ENCODE data around the gene C3. TPM values are rescaled to one million over a fixed set of nuclear protein-coding genes. Genes with fewer than 3 reads are reported as not detected.

The C3 gene
- total and polyA plus RNA-seq, 2 donors from 2014 or later = 452 to 3,831 TPM

DNA sequence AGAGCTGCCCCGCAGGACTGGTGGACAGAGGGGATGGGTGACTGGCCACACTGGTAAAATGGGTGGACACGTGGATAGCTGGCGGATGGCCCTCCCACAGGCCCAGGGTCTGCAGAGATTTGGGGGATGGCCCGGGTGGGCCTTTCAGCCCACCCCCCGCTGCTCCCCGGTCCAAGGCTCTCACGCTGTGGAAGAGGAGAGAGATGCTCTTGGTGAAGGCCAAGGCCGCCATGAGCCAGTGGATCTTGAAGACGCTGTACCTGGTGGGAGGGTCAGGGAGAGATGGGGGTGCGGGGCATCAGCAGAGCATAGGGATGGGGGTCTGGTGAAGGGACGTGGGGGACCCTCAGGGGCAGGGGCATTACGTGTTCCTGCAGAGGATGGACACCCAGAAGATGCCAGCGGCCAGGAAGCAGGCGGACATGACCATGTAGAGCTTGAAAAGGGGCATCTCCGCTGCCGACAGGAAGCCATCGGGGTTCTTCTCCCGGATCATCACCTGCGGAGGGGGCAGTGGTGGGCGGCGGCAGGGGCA lies 12.4 kb upstream of the C3 start:
- Histone ChIP-seq H3K9ac (ENCODE audit: low read length in 3 of 3) (no peak overlapping the region), H3K36me3 (ENCODE audit: control insufficient read depth in 2 of 3, insufficient read depth in 3 of 3, low read length in 3 of 3) (no peaks in the 10 kb centered on the region), H3K27me3 (ENCODE audit: control insufficient read depth, insufficient read depth, low read length) (no peaks in the 10 kb centered on the region), H3K4me1 (ENCODE audit: control insufficient read depth in 2 of 3, insufficient read depth in 2 of 3, low read depth in 1 of 3, low read length in 3 of 3) (peaks cover 0 to 11% (median under 1%) of the 10 kb centered on the region in 3 donors), H3K27ac (ENCODE audit: low read depth in 2 of 2, low read length in 2 of 2) (no peak overlapping the region), H3K4me3 (ENCODE audit: low read length in 3 of 3) (no peak overlapping the region), H3K9me3 (ENCODE audit: control insufficient read depth in 2 of 3, insufficient read depth in 1 of 3, low read length in 3 of 3) (no peaks in the 10 kb centered on the region)
- DNase-seq (peak in 1 of 5 donors; percentile 49), FAIRE-seq (no peak)
- no peak for TF ChIP-seq CTCF (IDR thresholded peaks at IDR 0.05; ENCODE audit: borderline replicate concordance, extremely low read depth, insufficient read depth)
- intact Hi-C loops (cut with DNase I) = no loop called here

GRCh38 chr19:6731822-6732221 lies 11.4 kb upstream of the C3 start:
- peaks cover 0 to 11% (median 0%) of the 10 kb centered on the region in 3 donors for H3K4me1 ChIP-seq (ENCODE audit: control insufficient read depth in 2 of 3, insufficient read depth in 2 of 3, low read depth in 1 of 3, low read length in 3 of 3)
- DNase-seq (peak in 1 of 5 donors; percentile 39), FAIRE-seq (no peak)
- H3K36me3 ChIP-seq (ENCODE audit: control insufficient read depth in 2 of 3, insufficient read depth in 3 of 3, low read length in 3 of 3) = no peaks in the 10 kb centered on the region
- no peak overlapping the region for H3K9ac ChIP-seq (ENCODE audit: low read length in 3 of 3)
- intact Hi-C loops (cut with DNase I) = no loop called here
- H3K27me3 ChIP-seq (ENCODE audit: control insufficient read depth, insufficient read depth, low read length) = no peaks in the 10 kb centered on the region
- no peak overlapping the region for H3K4me3 ChIP-seq (ENCODE audit: low read length in 3 of 3)
- H3K27ac ChIP-seq (ENCODE audit: low read depth in 2 of 2, low read length in 2 of 2) = no peak overlapping the region
- TF ChIP-seq CTCF (IDR thresholded peaks at IDR 0.05; ENCODE audit: borderline replicate concordance, extremely low read depth, insufficient read depth) = no peak
- H3K9me3 ChIP-seq (ENCODE audit: control insufficient read depth in 2 of 3, insufficient read depth in 1 of 3, low read length in 3 of 3) = no peaks in the 10 kb centered on the region

GRCh38 chr19:6730941-6731670 lies 10.7 kb upstream of the C3 start:
- Histone ChIP-seq H3K4me3 (ENCODE audit: low read length in 3 of 3) (no peak overlapping the region), H3K27me3 (ENCODE audit: control insufficient read depth, insufficient read depth, low read length) (no peaks in the 10 kb centered on the region), H3K27ac (ENCODE audit: low read depth in 2 of 2, low read length in 2 of 2) (no peak overlapping the region), H3K36me3 (ENCODE audit: control insufficient read depth in 2 of 3, insufficient read depth in 3 of 3, low read length in 3 of 3) (no peaks in the 10 kb centered on the region), H3K9me3 (ENCODE audit: control insufficient read depth in 2 of 3, insufficient read depth in 1 of 3, low read length in 3 of 3) (no peaks in the 10 kb centered on the region), H3K4me1 (ENCODE audit: control insufficient read depth in 2 of 3, insufficient read depth in 2 of 3, low read depth in 1 of 3, low read length in 3 of 3) (peaks cover 0 to 8% (median 0%) of the 10 kb centered on the region in 3 donors), H3K9ac (ENCODE audit: low read length in 3 of 3) (no peak overlapping the region)
- TF ChIP-seq CTCF (IDR thresholded peaks at IDR 0.05; ENCODE audit: borderline replicate concordance, extremely low read depth, insufficient read depth) = no peak
- intact Hi-C loops (cut with DNase I) = no loop called here
- FAIRE-seq (no peak), DNase-seq (no peak)

Measured in kidney (tissue), 14 donors.